ENCODE results near the gene KPNA4. TPM values are rescaled to one million over a fixed set of nuclear protein-coding genes. Genes with fewer than 3 reads are reported as not detected.
"Not testable (repeated sequence)": the region's sequence is repeated elsewhere in the genome, so short reads cannot be mapped to it uniquely, and the experiment has no call there.

Gene KPNA4, protein sequence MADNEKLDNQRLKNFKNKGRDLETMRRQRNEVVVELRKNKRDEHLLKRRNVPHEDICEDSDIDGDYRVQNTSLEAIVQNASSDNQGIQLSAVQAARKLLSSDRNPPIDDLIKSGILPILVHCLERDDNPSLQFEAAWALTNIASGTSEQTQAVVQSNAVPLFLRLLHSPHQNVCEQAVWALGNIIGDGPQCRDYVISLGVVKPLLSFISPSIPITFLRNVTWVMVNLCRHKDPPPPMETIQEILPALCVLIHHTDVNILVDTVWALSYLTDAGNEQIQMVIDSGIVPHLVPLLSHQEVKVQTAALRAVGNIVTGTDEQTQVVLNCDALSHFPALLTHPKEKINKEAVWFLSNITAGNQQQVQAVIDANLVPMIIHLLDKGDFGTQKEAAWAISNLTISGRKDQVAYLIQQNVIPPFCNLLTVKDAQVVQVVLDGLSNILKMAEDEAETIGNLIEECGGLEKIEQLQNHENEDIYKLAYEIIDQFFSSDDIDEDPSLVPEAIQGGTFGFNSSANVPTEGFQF
- 36.9 and 49.6 TPM in 2 replicates for total RNA-seq (2014; rRNA removed; shearing (Covaris generic))
- 41.2 and 52.0 TPM in 2 replicates for polyA plus RNA-seq (2015; cell fraction: cytosol; rRNA removed)
- 40.6 and 46.0 TPM in 2 replicates for polyA plus RNA-seq (2015; cell fraction: nucleus; rRNA removed)

- DNase-seq (ENCODE audit: low read depth), result peak; percentile 100
These were observed at the start of gene KPNA4 for GRCh38 chr3:160565442-160566403. Gene KPNA4 (minus strand): TSS chr3:160565571. CDS start chr3:160565282, 289 bp downstream.

GRCh38 chr3:160613661-160614060 lies 48.3 kb upstream of the KPNA4 start:
- DNase-seq (ENCODE audit: low read depth), result no peak

DNA sequence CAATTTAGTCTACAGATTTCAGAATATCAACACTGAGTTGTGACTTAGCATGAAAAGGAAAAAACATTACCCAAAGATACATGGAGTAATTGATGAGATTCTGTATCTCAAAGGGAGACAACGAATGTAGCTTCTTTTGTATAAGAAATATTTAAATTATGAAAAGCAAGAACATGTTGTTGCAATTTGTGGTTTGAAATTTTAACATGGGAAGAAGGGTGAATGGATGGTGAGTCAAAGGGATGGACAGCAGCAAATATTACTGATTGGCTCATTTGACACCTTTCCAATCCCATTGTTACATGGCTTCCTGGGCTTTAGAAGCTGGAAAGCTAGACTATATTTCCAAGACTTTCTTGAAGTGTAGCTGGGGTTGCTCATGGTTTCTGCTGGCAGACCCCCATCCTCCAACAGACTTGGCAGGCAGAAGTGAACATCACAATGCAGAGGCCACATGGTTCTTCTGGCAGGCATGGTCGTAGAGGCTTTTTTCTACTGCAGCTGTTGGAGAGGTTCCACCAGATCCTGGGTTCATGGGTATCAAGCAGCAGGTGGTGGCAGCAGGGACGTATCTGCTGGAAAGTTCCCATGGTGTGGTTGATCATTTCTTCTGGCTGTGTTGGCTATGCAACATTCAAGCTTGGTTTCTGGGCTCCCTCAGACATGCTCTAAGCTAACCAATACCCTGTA lies 47.2 kb upstream of the KPNA4 start:
- no peak for DNase-seq (ENCODE audit: low read depth)

DNA sequence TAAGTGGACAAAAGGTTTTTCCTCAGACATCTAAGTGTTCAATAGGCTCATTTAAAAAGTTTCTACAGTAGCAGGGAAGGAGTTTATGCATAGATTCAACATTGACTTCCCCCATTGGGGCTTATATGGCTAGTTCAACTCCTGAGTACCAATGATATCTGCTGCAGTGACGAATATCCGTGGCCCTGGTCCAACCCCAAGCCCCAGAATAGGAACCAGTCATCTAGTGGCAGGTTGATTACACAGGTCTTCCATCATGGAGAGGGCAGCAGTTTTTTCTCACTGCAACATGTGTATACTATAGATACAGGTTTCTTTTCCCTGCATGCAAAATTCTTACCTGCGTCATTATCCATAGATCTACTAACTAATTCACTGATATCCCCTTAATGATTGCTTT lies 45.8 kb upstream of the KPNA4 start:
- no peak for DNase-seq (ENCODE audit: low read depth)

- DNase-seq (ENCODE audit: low read depth), result no peak
These were observed 43.5 kb upstream of the KPNA4 start for GRCh38 chr3:160608870-160609269.

DNA sequence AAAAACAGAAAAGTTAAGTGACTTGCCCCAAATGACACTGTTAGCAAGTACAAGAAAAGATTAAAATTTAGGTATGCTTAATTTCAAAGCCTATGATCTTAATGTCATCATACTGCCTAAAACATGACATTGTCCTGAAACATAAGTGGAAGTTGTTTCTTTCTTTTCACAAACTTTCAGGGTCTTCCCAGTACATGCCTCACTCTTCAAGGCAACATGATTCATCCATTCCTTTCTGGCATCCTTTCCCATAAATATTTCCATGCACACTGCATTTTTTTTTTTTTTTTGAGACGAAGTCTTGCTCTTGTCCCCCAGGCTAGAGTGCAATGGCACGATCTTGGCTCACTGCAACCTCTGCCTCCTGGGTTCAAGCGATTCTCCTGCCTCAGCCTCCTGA lies 42.5 kb upstream of the KPNA4 start:
- peak; percentile 57 for DNase-seq (ENCODE audit: low read depth)

DNA sequence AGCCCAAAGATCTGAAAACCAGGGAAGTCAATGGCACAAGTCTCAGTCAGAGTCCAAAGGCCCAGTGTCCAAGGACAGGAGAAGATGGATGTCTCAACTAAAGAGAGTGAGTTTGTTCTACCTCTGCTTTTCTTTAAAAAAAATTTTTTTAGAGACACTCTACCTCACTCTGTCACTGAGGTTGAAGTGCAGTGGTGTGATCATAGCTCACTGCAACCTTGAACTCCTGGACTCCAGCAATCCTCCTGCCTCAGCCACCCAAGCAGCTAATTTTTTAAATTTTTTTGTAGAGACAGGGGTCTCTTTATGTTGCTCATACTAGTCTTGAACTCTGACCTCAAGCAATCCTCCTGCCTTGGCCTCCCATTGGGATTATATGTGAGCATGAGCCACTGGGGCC lies 39.9 kb upstream of the KPNA4 start:
- DNase-seq (ENCODE audit: low read depth), result no peak

- DNase-seq (ENCODE audit: low read depth), result not testable (repeated sequence)
These were observed 38.5 kb upstream of the KPNA4 start for GRCh38 chr3:160603845-160604244.

DNA sequence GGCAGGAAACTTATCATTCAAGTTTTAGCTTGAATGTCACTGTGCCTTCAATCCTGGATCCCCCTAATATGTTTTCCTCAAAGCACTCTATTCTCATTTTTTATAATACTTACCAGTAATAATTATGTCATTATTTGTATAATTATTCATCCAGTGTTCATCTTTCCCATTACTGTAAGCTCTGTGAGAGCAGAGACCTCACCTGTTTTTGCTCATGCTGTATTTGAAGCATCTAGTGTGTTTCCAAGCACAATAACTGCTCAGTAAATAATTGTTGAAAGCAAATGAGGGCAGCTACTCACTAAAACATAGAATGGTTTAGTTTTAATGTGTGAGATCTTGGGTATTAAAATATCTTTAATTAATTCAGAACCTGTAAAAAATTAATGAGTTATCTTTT lies 36.9 kb upstream of the KPNA4 start:
- no peak for DNase-seq (ENCODE audit: low read depth)

DNA sequence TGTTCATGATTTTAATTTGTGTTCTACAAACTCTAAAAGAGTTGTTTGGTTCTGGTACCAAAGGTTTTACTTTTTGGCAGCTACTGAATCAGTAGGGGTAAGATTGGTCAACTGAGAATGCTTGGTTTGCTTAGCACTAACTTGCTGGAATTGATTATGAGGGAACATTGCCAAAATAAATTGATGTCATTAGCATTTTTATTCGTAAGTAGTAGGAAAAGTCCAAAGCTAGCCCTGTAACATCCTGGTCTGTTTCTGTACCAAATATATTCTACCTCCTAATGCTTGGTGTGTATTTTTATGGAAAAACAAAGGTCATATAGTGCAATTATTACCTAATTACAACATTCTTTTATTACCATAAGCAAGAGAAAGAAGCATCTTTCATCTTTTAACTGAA lies 35.9 kb upstream of the KPNA4 start:
- no peak for DNase-seq (ENCODE audit: low read depth)

DNA sequence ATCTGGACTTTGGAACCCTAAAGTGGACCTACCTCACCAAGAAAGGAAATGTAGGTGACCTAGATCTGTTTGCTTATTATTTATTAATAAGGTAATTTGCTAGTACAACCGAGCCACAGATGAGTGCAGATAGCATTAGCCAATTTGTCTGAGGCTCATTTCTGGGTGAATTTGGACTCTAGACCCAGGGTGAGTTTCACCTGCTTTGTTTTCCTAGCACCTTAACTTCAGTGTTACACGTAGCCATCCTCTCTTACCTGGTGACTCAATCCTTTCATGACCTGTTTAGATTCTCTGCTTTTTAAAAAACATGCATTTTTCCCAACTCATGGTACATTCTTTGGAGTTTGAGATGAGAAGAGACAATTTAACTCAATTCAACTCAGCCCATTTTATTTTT lies 33.5 kb upstream of the KPNA4 start:
- DNase-seq (ENCODE audit: low read depth), result no peak

DNA sequence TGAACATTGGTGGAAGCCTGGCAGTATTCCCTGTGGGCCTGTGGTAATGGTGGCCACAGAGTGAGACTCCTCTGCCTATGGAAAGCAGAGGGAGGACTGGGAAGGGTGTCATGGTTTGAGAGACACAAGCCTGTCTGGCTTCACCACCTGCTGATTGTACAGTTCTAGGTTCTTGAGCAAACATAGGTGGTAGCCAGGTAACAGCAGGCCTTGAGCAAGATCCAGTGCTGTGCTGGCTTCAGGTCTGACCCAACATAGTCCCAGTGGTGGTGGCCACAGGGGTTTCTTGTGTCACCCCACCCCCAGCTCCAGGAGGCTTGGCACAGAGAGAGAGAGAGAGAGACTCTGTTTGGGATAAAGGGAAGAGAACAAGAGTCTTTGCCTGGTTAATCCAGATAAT lies 22.7 kb upstream of the KPNA4 start:
- DNase-seq (ENCODE audit: low read depth), result no peak

DNA sequence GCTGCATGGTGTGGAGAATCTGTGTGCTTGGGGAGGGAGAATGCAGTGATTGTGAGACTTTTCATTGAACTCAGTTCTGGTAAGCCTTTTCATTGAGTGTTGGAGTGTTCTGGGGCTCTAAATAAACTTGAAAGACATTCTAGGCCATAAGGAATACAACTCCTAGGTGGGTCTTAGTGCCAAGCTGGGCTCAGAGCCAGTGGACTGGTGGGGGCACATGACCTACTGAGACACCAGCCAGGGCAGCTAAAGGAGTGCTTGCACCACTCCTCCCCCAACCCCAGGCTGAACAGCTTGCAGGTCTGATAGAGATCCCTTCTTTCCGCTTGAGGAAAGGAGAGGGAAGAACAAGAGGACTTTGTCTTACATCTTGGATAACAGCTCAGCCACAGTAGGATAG lies 21.7 kb upstream of the KPNA4 start:
- DNase-seq (ENCODE audit: low read depth), result no peak

DNA sequence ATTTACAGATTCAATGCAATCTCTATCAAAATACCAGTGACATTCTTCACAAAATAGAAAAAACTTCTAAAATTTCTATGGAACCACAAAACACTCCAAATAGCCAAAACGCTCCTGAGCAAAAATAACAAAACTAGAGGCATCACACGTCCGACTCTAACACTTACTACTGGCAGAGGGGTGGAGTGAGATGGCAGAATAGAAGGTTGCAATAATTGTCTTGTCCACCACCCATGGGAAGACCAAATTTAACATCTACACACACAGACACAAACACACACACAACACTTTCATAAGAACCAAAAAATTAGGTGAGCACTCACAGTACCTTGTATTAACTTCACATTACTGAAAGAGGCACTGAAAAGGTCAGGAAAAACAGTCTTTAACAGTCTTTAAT lies 21.3 kb upstream of the KPNA4 start:
- DNase-seq (ENCODE audit: low read depth), result no peak

DNA sequence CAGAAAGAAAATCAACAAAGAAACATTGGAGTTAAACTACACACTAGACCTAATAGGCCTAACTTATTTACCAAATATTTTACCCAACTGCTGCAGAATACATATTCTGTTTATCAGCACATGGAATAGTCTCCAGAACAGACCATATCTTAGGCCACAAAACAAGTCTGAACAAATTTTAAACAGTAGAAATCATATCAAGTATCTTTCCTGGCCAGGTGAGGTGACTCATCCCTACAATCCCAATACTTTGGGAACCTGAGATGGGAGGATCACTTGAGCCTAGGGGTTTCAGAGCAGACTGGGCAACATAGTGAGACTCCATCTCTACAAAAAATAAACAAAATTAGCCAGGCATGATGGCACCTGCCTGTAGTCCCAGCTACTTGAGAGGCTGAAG lies 18.1 kb upstream of the KPNA4 start:
- no peak for DNase-seq (ENCODE audit: low read depth)

DNA sequence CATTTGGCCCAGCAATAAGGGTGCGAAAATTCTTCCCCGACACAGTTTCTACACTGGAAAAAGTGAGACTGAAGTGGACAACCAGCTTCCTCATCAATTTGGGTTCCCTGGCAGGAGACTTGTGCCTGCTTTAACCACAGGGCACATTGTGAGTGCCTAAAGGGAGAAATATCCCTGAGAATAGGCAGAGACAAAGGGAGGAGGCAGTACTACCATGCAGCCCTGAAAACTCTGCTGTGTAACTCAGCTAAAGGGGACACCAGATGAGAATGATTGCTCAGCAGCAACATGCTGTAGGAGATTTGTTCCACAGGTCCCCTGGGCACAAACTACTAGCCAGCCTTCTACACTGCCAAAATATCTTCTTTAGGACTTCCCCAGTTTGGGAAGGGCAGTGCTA lies 15.6 kb upstream of the KPNA4 start:
- DNase-seq (ENCODE audit: low read depth), result no peak

DNA sequence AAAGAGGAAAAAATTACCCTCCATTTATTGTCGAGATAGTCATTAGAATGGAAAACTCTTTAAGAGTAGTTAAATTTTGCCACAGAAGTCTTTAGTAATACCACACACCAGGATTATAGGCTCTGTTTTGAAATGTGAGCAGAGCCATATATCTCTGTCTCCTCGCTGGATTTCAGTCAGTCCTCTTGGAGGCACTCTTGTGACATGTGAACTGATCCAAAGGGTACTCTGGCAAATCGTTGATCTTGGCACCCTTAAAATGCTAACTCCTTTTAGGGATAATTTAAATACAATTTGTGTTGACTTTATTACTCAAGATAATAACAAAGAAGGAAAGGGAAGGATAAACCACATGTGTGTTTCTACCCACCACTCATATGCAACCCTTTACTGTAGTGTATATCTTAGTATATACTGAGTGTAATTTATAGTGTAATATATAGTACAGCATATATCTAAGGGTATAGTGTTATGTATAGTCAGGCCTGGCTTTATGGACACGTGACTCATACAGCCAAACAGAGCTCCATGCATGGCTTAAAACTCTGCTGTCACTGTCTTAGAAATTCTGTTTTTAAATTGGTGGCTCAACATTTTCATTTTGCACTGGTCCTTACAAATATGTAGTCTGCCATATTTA lies 12.3 kb upstream of the KPNA4 start:
- peak; percentile 66 for DNase-seq (ENCODE audit: low read depth)

- DNase-seq (ENCODE audit: low read depth), result no peak
These were observed 11.7 kb upstream of the KPNA4 start for GRCh38 chr3:160577093-160577492.

GRCh38 chr3:160576621-160577020 lies 11.2 kb upstream of the KPNA4 start:
- DNase-seq (ENCODE audit: low read depth), result no peak

GRCh38 chr3:160575589-160575988 lies 10.2 kb upstream of the KPNA4 start:
- no peak for DNase-seq (ENCODE audit: low read depth)

DNA sequence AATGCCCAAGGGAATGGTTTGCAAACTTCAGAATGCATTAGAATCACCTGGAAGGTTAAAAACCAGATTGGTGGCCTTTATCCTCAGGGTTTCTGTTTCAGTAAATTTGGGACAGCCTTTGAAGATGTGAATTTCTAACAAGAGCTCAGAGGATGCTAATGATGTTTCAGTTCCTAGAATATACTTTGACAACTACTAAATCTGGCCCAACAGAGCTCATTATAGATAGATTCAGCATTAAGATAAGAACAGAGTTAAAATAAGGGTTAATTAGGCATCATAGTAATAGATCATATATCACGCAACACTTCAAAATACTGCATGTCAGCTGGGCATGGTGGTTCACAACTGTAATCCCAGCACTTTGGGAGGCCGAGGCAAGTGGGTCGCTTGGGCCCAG lies 9.3 kb upstream of the KPNA4 start:
- DNase-seq (ENCODE audit: low read depth), result no peak
